Adrenal gland (tissue), 5 donors: ENCODE measurements around the gene CCDC51.

ENCODE experiments used
- CTCF ChIP-seq, 6 experiments: fragments of 450-650 bp in 4 of 6; fragments of 200-600 bp in 2 of 6; sonication (generic) in 1 of 6; IDR thresholded peaks; 1 replicate in 5 of 6; 2 replicates in 1 of 6; pipeline versions ENCODE4 v1.5.1 to v1.8.0; 2016 to 2021; ENCODE audit warnings: antibody characterized with exemption in 6 of 6, mild to moderate bottlenecking in 2 of 6, moderate library complexity in 1 of 6
- POLR2A ChIP-seq, 2 donors: fragments of 450-650 bp; IDR thresholded peaks; one replicate each; pipeline ENCODE4 v1.6.1; 2017; ENCODE audit warnings: antibody characterized with exemption in 2 of 2, mild to moderate bottlenecking in 2 of 2, moderate library complexity in 1 of 2
- donor health status: DM: no; HTN: no; CAD: no.

DNA sequence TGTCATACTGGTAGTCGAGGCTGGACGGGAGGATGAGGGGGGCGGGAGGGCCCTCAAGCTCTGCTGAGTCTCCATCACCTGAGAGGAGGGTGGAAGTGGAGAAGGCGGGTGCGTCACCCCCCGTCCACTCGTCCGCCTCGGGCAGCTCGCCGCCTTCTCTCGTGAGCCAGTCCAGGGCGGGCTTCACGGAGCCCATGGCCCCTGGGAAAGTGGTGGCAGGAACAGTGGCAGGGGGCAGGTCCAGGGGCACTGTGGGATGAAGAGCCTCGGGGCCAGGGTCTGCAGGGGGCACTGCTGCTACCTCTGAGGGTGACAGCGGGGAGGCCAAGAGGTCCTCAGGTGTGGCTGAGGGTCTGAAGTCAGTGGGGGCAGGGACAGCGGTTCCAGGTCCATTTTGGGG, 20.3 kb downstream of the CCDC51 start:
- TF ChIP-seq POLR2A (IDR thresholded peaks at IDR 0.05) (no peak), CTCF (IDR thresholded peaks at IDR 0.05) (no peak)
